ENCODE results near the gene LRRTM2.

The LRRTM2 gene

GRCh38 chr5:138884094-138884493 lies 9.0 kb upstream of the LRRTM2 start:
- DNase-seq (ENCODE audit: low read depth, low spot score): no peak

GRCh38 chr5:138883211-138883610 lies 8.1 kb upstream of the LRRTM2 start:
- no peak for DNase-seq (ENCODE audit: low read depth, low spot score)

GRCh38 chr5:138878437-138879235 lies 3.5 kb upstream of the LRRTM2 start:
- DNase-seq (ENCODE audit: low read depth, low spot score): no peak

- DNase-seq (ENCODE audit: low read depth, low spot score): no peak
These were observed 1.7 kb upstream of the LRRTM2 start for GRCh38 chr5:138876811-138877210.

- no peak for DNase-seq (ENCODE audit: low read depth, low spot score)
These were observed 811 bp upstream of the LRRTM2 start for GRCh38 chr5:138875946-138876345.

GRCh38 chr5:138875552-138875875 lies 379 bp upstream of the LRRTM2 start:
- DNase-seq (ENCODE audit: low read depth, low spot score): no peak

GRCh38 chr5:138874241-138874640 lies 894 bp downstream of the LRRTM2 start:
- DNase-seq (ENCODE audit: low read depth, low spot score): no peak

- DNase-seq (ENCODE audit: low read depth, low spot score): no peak
These were observed 1.5 kb downstream of the LRRTM2 start for GRCh38 chr5:138873466-138874221.

GRCh38 chr5:138872841-138873465 lies 2.2 kb downstream of the LRRTM2 start:
- DNase-seq (ENCODE audit: low read depth, low spot score): no peak

- no peak for DNase-seq (ENCODE audit: low read depth, low spot score)
These were observed 4.5 kb downstream of the LRRTM2 start for GRCh38 chr5:138870611-138871010.

- DNase-seq (ENCODE audit: low read depth, low spot score): no peak
These were observed 5.2 kb downstream of the LRRTM2 start for GRCh38 chr5:138869763-138870500.

- DNase-seq (ENCODE audit: low read depth, low spot score): no peak
These were observed 6.1 kb downstream of the LRRTM2 start for GRCh38 chr5:138869038-138869437.

- no peak for DNase-seq (ENCODE audit: low read depth, low spot score)
These were observed 8.1 kb downstream of the LRRTM2 start for GRCh38 chr5:138867011-138867410.

GRCh38 chr5:138853132-138853531 lies 22.0 kb downstream of the LRRTM2 start:
- no peak for DNase-seq (ENCODE audit: low read depth, low spot score)

- no peak for DNase-seq (ENCODE audit: low read depth, low spot score)
These were observed 24.2 kb downstream of the LRRTM2 start for GRCh38 chr5:138850865-138851435.

- no peak for DNase-seq (ENCODE audit: low read depth, low spot score)
These were observed 25.3 kb downstream of the LRRTM2 start for GRCh38 chr5:138849882-138850281.

- DNase-seq (ENCODE audit: low read depth, low spot score): no peak
These were observed 25.7 kb downstream of the LRRTM2 start for GRCh38 chr5:138849439-138849838.

- DNase-seq (ENCODE audit: low read depth, low spot score): no peak
These were observed 30.2 kb downstream of the LRRTM2 start for GRCh38 chr5:138844812-138845513.

- DNase-seq (ENCODE audit: low read depth, low spot score): no peak
These were observed 31.0 kb downstream of the LRRTM2 start for GRCh38 chr5:138844125-138844461.

GRCh38 chr5:138843316-138844124 lies 31.6 kb downstream of the LRRTM2 start:
- DNase-seq (ENCODE audit: low read depth, low spot score): no peak

All from smooth muscle cell of the brain vasculature (primary cell).